Lung (tissue), 16 donors: Measurements from ENCODE around the gene SHC1. TPM values are rescaled to one million over a fixed set of nuclear protein-coding genes. Genes with fewer than 3 reads are reported as not detected.

ENCODE experiments used
- ATAC-seq: fragments of 200-7000 bp; cut with Tn5 transposase; one replicate; pipeline ENCODE4 v1.9.1; 2020; ENCODE audit warnings: moderate number of reproducible peaks; ENCODE audit not compliant: insufficient read depth, low FRiP score
- DNase-seq, 3 donors: peaks; one replicate each; pipeline ENCODE4 v3.0.0-alpha.2; 2013 to 2017
- H3K27ac ChIP-seq, 2 donors: one replicate each; pipeline ENCODE4 v1.5.1; 2013; ENCODE audit warnings: mild to moderate bottlenecking in 2 of 2, moderate library complexity in 2 of 2, control low read depth in 1 of 2, inconsistent platforms in 1 of 2, low read depth in 1 of 2, low read length in 1 of 2
- H3K27me3 ChIP-seq, 3 donors: one replicate each; pipeline ENCODE4 v1.5.1; 2013; ENCODE audit warnings: low read length in 2 of 3; ENCODE audit not compliant: control insufficient read depth in 3 of 3, insufficient read depth in 3 of 3
- H3K36me3 ChIP-seq, 4 donors: one replicate each; pipeline ENCODE4 v1.5.1; 2013; ENCODE audit warnings: low read length in 4 of 4, mild to moderate bottlenecking in 1 of 4, moderate library complexity in 1 of 4; ENCODE audit not compliant: control insufficient read depth in 4 of 4, insufficient read depth in 4 of 4
- H3K4me1 ChIP-seq, 5 donors: one replicate each; pipeline ENCODE4 v1.5.1; 2013; ENCODE audit warnings: low read length in 5 of 5, mild to moderate bottlenecking in 2 of 5, moderate library complexity in 1 of 5; ENCODE audit not compliant: control insufficient read depth in 5 of 5, insufficient read depth in 5 of 5
- H3K4me3 ChIP-seq: one replicate; pipeline ENCODE4 v1.5.1; 2013; ENCODE audit warnings: mild to moderate bottlenecking, control low read depth, moderate library complexity
- H3K9ac ChIP-seq, 2 donors: one replicate each; pipeline ENCODE4 v1.5.1; 2013; ENCODE audit warnings: low read length in 2 of 2, control low read depth in 1 of 2; ENCODE audit not compliant: insufficient read depth in 1 of 2
- H3K9me3 ChIP-seq, 4 donors: one replicate each; pipeline ENCODE4 v1.5.1; 2013; ENCODE audit warnings: low read length in 3 of 4, mild to moderate bottlenecking in 1 of 4, moderate library complexity in 1 of 4; ENCODE audit not compliant: control insufficient read depth in 4 of 4, insufficient read depth in 3 of 4
- WGBS, 2 donors: extraction: QIAGEN DNeasy Blood & Tissue Kit; methylation state at CpG; one replicate each; pipeline ENCODE4 v1.1.7; 2013; 5-methylcytosine and 5-hydroxymethylcytosine counted together
- long read RNA-seq, 5 donors: transcript quantifications; one replicate each; lab custom pipeline, GENCODE V29; 2026
- polyA plus RNA-seq, 2 donors: library from polyadenylated mRNA; stranded (reverse); fragments of 200-250 nt; gene quantifications; one replicate each; pipeline ENCODE4 v1.2.1, GENCODE V29; 2013
- total RNA-seq, 2 donors: library from RNA; depleted of rRNA in 1 of 2; stranded (reverse); fragments of >200 nt in 1 of 2; gene quantifications; one replicate each; pipeline ENCODE4 v1.2.1, GENCODE V29; 2014 to 2021
- TF ChIP-seq, protein P1 (sequence below): IDR thresholded peaks from 2 replicates; pipeline ENCODE4 v1.5.1; 2012; ENCODE audit warnings: mild to moderate bottlenecking; ENCODE audit errors: control extremely low read depth, extremely low read depth
- donor health status: control.
- donor health status: control.
- donor health status: Bipolar disorder and iron deficiency.
- donor health status: healthy.
- donor health status: DM: yes; HTN: yes; CAD: no.

SHC1 gene, protein sequence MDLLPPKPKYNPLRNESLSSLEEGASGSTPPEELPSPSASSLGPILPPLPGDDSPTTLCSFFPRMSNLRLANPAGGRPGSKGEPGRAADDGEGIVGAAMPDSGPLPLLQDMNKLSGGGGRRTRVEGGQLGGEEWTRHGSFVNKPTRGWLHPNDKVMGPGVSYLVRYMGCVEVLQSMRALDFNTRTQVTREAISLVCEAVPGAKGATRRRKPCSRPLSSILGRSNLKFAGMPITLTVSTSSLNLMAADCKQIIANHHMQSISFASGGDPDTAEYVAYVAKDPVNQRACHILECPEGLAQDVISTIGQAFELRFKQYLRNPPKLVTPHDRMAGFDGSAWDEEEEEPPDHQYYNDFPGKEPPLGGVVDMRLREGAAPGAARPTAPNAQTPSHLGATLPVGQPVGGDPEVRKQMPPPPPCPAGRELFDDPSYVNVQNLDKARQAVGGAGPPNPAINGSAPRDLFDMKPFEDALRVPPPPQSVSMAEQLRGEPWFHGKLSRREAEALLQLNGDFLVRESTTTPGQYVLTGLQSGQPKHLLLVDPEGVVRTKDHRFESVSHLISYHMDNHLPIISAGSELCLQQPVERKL
- 100 to 1,000 TPM in 1 of 2 donors, 10 to 100 TPM in 1; 67.6 to 136 TPM for total RNA-seq
- 100 to 1,000 TPM in 1 of 2 donors, 10 to 100 TPM in 1; 76.5 to 111 TPM for polyA plus RNA-seq
- long read RNA-seq, donor 1, transcript SHC1-205 (13 exons, 3,062 nt) = major isoform, 9 of 186 reads
- long read RNA-seq, donor 1, transcript SHC1-210 (12 exons, 3,481 nt) = major isoform, 9 of 186 reads
- long read RNA-seq, donor 1, partial matches to known transcripts = 17 of 186 reads
- long read RNA-seq, donor 1, other reads (novel, unspliced or antisense) = 147 of 186 reads
- long read RNA-seq, donor 2, transcript SHC1-210 (12 exons, 3,481 nt) = major isoform, 5 of 12 reads
- long read RNA-seq, donor 2, partial matches to known transcripts = 5 of 12 reads
- long read RNA-seq, donor 2, other reads (novel, unspliced or antisense) = 0 of 12 reads
- long read RNA-seq, donor 3, transcript SHC1-210 (12 exons, 3,481 nt) = major isoform, 5 of 9 reads
- long read RNA-seq, donor 3, partial matches to known transcripts = 0 of 9 reads
- long read RNA-seq, donor 3, other reads (novel, unspliced or antisense) = 0 of 9 reads
- long read RNA-seq, donor 4, partial matches to known transcripts = 0 of 2 reads
- long read RNA-seq, donor 4, other reads (novel, unspliced or antisense) = 0 of 2 reads
- long read RNA-seq, donor 5, transcript SHC1-210 (12 exons, 3,481 nt) = minor isoform, 9 of 51 reads
- long read RNA-seq, donor 5, transcript SHC1-205 (13 exons, 3,062 nt) = major isoform, 11 of 51 reads
- long read RNA-seq, donor 5, partial matches to known transcripts = 19 of 51 reads
- long read RNA-seq, donor 5, other reads (novel, unspliced or antisense) = 5 of 51 reads

DNA sequence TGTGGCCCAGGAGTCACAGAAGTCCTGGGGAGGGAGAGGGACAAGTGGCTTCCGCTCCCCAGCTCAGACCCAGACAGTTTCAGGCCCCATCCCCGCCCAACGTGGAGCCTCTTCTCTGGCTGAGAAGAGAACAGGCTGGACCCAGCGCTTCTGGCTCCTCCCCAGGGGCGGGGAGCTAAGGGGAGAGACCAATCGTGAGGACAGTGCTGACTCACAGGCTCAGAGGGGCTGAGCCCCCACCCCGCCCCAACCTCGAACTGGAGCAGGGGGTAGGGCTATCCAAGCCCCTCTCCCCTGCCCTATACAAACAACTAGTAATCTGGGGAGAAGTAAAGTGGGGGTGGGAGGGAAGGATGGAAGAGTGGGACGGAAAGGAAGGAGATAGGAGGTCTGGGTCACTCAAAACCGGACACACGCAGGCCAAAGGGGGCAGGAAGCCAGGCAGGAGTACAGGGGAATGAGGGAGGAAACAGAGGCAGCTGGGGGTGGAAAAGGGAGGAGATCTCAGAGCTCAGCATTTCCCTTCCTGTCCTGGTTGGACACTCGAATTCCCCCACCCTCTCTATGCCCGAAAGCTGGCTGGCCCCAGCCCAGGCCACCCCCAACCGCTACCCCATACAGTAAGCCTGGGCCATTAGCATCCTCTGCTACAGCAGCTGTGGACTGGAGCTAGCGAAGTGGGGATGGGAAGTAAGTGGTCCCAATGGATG is at the start of gene SHC1:
Gene SHC1 (minus strand): TSS at position 117 of the 710 bp plus-strand sequence. CDS start 221 bp downstream, outside the sequence.
- H3K36me3 ChIP-seq = peaks cover 10 to 30% (median 21%) of the 10 kb centered on the region in 4 donors
- H3K9me3 ChIP-seq = no peaks in the 10 kb centered on the region
- no peaks in the 10 kb centered on the region for H3K27me3 ChIP-seq
- H3K9ac ChIP-seq = peak within 1 kb of the TSS; percentile 41 to 69
- ATAC-seq (peak; percentile 37), DNase-seq (peak; percentile 94 to 97 (median 97))
- peak within 1 kb of the TSS; percentile 94 to 96 for H3K27ac ChIP-seq
- WGBS, 2 donors = 14 to 21% methylated on average over 15 of the region's 15 CpGs
- H3K4me1 ChIP-seq = peaks cover 0 to 52% (median 22%) of the 10 kb centered on the region in 5 donors
- TF ChIP-seq, protein P1, sequence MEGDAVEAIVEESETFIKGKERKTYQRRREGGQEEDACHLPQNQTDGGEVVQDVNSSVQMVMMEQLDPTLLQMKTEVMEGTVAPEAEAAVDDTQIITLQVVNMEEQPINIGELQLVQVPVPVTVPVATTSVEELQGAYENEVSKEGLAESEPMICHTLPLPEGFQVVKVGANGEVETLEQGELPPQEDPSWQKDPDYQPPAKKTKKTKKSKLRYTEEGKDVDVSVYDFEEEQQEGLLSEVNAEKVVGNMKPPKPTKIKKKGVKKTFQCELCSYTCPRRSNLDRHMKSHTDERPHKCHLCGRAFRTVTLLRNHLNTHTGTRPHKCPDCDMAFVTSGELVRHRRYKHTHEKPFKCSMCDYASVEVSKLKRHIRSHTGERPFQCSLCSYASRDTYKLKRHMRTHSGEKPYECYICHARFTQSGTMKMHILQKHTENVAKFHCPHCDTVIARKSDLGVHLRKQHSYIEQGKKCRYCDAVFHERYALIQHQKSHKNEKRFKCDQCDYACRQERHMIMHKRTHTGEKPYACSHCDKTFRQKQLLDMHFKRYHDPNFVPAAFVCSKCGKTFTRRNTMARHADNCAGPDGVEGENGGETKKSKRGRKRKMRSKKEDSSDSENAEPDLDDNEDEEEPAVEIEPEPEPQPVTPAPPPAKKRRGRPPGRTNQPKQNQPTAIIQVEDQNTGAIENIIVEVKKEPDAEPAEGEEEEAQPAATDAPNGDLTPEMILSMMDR = no peak
- peak within 1 kb of the TSS; percentile 29 for H3K4me3 ChIP-seq

DNA sequence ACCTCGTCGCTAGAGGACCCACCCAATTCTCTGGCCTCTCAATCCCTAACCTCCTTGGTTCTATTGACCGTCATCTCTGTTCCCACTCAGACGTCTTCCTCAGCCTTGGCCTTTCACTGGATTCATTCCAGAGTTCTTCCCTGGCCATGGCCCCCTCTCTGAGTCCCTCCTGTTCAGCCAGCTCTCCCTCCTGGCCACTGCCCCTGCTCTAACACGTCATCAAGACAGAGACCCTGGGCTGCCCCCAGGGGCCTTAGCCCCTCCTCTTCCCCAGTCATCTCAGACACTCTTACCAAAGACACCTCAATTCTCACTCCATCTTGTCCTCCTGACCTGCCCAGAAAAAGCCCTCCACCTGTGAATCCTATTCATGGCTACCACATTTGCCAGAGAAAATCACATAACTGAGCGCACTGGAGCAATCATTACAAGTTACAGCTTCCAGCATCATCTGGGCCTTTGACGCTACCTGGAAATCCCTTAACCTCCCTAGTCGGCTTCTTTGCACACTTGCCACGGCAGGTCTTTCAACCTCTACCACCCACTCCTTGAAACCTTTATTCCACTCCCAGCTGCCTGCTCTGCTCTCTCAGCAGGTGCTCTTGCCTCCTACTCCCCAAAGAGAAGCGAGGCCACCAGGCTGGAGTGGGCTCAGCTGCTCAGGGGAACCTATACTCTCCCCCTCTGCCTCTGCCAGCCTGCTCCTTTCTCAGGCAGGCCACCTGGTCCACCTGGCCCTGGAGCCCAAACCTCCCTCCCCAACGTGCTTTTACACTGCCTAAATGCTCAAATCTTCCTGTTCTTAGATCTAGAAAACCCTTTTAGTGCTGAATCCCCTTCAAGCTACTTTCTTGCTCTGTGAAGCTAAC is 49.1 kb upstream of the SHC1 start:
- Histone ChIP-seq H3K4me1 (peaks cover 0 to 10% (median 4%) of the 10 kb centered on the region in 5 donors), H3K4me3 (no peak overlapping the region), H3K9me3 (no peaks in the 10 kb centered on the region), H3K27me3 (no peaks in the 10 kb centered on the region), H3K9ac (no peak overlapping the region), H3K27ac (no peak overlapping the region), H3K36me3 (peaks cover 0 to 23% (median 0%) of the 10 kb centered on the region in 4 donors)
- no peak for ATAC-seq
- no peak for DNase-seq
- 79 to 88% methylated on average over 11 of the region's 11 CpGs for WGBS, 2 donors
- TF ChIP-seq, protein P1 = no peak
